NCI-H128 (cell line): Measurements from ENCODE around the gene FBXL19.

Experiments
- DNase-seq: peaks from one replicate; lab custom pipeline; 2025; ENCODE audit not compliant: unreplicated experiment; lab: John Stamatoyannopoulos, UW

FBXL19 gene

DNA sequence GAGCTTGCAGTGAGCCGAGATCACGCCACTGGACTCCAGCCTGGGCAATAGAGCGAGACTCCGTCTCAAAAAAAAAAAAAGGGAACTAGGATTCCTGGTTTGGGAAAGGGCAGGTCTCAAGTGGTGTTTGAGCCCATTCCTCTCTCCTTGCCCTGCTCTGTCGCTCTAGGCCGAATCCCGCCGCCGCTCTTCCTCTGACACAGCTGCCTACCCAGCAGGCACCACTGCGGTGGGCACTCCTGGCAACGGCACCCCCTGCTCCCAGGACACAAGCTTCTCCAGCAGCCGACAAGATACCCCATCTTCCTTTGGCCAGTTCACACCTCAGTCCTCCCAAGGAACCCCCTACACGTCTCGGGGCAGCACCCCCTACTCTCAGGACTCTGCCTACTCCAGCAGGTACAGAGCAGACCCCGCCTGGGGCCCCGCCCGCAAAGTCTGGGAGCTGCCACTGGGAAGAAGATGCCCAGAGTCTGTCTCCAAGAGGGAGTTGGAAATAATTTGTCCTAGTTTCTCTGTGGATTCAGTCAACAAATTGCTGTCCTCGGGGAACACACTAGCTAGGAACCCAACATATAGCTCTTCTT lies 40.6 kb downstream of the FBXL19 start:
- no peak for DNase-seq

DNA sequence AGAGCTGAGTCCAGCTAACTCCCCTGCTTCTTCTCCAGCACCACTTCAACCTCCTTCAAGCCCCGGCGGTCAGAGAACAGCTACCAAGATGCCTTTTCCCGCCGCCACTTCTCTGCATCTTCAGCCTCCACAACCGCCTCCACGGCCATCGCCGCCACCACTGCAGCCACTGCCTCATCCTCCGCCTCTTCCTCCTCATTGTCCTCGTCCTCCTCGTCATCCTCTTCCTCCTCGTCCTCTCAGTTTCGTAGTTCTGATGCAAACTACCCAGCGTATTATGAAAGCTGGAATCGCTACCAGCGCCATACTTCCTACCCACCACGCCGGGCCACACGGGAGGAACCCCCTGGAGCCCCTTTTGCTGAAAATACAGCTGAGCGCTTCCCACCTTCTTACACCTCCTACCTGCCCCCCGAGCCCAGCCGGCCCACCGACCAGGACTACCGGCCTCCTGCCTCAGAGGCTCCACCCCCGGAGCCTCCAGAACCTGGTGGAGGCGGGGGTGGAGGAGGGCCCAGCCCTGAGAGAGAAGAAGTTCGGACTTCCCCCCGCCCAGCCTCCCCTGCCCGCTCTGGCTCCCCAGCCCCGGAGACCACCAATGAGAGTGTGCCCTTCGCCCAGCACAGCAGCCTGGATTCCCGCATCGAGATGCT lies 41.3 kb downstream of the FBXL19 start:
- no peak for DNase-seq

DNA sequence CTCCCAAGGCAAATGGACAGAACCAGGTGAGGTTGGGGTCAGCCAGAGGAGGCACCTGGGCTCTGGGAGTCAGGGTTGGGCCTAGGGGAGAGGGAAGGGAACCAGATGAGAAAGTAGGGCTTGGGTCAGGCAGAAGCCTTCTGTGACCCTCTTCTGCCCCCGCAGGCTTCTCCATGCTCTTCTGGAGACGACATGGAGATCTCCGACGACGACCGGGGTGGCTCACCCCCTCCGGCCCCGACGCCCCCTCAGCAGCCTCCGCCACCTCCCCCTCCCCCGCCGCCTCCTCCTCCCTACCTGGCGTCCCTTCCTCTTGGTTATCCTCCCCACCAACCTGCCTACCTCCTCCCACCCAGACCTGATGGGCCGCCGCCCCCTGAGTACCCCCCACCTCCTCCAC lies 42.1 kb downstream of the FBXL19 start:
- no peak for DNase-seq

DNA sequence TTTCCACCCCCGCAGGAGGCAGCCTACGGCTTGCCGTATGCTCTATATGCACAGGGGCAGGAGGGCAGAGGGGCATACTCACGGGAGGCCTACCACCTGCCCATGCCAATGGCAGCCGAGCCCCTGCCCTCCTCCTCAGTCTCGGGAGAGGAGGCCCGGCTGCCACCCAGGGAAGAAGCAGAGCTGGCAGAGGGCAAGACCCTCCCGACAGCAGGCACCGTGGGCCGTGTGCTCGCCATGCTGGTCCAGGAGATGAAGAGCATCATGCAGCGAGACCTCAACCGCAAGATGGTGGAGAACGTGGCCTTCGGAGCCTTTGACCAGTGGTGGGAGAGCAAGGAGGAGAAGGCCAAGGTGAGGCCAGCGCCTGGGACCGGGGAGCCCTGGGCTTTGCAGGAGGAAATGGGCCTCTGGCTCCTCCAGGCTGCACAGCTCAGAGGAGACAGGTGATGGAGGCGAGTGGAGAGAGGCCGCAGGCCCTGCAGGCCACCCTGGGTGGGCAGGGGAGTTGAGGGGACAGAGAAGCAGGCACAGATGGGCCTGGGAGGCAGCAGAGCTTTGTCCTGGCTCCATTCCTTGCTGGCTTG lies 42.8 kb downstream of the FBXL19 start:
- no peak for DNase-seq

DNA sequence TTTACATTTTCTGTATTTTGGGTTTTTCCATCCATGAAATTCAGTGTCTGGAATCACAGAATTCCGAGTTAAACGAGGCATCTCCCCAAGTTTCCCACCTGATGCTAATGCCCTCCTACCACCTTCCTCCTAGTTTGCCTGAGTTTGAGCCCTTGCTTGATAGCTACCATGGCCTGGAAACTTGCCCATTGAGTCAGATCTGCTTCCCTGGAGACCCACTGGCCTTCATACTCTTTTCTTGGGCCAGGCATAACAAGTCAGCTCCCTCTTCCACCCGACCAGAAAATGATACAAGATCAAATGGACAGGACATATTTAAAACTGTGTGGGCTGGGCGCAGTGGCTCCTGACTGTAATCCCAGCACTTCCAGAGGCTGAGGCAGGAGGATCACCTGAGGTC lies 44.4 kb downstream of the FBXL19 start:
- DNase-seq = no peak

DNA sequence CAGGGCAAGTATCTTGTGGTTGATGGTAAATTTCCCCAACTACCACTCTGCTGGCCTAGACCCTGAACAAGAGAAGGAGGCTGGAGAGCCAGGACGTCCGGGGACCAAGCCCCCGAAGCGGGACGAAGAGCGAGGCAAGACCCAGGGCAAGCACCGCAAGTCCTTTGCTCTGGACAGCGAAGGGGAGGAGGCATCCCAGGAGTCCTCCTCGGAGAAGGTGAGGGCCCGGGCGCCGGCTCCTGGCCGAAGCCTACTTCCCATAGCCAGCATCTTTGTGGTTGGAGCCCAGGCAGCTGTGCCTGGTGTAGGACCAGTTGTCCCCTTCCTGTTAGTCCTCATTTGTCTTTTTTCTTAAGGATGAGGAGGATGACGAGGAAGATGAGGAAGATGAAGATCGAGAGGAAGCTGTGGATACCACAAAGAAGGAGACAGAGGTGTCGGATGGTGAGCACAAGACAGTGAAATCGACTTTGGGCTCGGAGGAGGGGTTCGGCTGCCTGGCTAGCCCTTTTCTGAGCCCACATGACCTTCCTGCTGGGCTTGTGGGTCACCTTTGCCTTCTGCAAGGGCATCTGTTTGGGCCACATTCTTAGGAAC lies 46.0 kb downstream of the FBXL19 start:
- no peak for DNase-seq

DNA sequence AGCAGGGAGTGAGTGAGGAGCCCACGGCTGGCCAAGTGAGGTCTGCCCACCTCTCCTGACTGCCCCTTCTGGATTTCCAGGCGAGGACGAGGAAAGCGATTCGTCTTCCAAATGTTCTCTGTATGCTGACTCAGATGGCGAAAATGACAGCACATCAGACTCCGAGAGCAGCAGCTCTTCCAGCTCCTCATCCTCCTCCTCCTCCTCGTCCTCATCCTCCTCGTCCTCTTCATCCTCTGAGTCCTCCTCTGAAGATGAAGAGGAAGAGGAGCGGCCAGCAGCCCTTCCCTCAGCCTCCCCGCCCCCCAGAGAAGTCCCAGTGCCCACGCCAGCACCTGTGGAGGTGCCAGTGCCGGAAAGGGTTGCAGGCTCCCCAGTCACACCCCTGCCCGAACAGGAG lies 47.9 kb downstream of the FBXL19 start:
- no peak for DNase-seq

DNA sequence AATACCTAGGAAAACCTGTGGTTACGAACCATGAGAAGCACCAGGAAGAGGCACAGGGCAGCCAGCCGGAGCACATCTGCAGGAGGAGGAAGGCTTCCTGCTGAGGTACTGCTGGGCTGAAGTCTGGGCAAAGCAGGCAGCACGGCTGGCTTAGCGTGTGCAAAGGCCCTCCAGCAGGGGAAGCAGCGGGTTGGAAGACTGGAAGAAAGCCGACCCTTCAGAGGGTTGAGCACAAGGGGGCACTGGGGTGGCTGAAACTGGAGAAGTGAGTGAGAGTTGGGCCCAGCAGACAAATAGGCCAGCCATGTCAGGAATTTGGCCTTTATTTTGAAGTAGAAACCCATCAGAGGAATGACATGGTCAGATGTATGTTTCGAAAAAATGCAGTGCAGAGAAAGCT lies 49.5 kb downstream of the FBXL19 start:
- DNase-seq = no peak

DNA sequence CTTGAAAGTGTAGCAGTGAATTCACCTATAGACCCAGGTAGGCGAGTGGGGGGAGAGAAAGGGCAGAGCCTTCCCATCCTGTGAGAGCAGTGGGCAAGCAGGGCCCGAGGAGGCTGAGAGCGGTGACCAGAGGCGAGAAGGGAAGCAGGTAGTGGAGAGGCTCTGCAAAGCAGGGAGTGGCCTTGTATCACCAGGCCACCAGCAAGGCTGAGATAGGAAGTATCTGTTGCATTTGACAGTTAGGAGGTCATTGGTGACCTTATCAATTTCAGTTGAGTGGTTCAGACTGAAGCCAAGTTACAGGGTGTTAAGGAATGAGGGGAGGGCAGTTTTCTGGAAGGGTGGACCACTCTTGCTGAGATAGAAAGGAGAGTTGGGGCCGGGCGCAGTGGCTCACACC lies 51.0 kb downstream of the FBXL19 start:
- no peak for DNase-seq

DNA sequence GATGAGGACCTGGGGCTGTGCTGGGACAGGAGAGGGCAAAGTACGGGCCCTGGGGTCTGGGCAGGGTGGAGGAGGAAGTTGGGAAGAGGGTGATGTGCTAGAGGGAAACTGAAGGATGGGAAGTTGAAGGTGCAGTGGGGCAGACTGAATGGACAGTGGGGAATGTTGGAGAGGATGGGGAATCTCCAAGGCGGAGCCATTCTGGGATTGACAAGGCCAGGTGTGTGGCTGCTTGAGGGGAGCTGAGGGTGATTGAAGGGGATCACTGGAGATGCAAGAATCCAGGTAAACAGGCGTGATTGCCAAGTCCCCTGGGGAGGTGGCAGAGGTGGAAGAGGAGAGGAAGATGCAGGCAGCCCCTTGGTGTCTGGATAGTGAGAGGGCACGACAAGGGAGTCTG lies 53.1 kb downstream of the FBXL19 start:
- no peak for DNase-seq

DNA sequence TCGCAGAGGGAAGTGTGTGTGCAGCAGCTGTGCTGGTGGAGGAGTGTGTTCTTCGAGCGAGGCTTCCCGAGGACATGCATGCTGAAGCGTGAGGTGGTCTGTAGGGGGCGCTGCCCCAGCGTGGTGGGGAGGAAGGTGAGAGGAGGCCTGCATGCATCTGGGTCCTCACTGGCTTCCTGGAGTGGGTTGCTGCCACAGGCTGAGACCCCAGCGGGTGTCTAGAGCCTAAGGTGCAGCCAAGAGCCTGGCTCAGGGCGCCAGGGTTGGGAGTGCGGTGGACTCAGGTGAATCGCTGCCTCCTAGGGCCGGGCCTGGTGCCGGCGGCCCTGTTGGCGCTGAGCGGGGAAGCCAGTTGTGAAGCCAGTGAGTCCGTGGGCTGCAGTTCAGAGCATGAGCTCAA lies 54.1 kb downstream of the FBXL19 start:
- DNase-seq = no peak

DNA sequence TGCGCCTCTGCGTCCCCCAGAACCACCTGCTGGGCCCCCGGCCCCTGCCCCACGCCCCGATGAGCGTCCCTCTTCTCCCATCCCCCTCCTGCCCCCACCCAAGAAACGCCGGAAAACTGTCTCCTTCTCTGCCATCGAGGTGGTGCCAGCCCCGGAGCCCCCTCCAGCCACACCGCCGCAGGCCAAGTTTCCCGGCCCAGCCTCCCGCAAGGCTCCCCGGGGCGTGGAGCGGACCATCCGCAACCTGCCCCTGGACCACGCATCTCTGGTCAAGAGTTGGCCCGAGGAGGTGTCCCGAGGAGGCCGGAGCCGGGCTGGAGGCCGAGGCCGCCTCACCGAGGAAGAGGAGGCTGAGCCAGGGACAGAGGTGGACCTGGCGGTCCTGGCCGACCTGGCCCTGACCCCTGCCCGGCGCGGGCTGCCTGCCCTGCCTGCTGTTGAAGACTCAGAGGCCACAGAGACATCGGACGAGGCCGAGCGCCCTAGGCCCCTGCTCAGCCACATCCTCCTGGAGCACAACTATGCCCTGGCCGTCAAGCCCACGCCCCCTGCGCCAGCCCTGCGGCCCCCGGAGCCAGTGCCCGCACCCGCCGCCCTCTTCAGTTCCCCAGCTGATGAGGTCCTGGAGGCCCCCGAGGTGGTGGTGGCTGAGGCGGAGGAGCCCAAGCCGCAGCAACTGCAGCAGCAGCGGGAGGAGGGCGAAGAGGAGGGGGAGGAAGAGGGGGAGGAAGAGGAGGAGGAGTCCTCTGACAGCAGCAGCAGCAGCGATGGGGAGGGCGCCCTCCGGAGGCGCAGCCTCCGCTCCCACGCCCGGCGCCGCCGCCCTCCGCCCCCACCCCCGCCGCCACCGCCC lies 56.0 kb downstream of the FBXL19 start:
- no peak for DNase-seq

DNA sequence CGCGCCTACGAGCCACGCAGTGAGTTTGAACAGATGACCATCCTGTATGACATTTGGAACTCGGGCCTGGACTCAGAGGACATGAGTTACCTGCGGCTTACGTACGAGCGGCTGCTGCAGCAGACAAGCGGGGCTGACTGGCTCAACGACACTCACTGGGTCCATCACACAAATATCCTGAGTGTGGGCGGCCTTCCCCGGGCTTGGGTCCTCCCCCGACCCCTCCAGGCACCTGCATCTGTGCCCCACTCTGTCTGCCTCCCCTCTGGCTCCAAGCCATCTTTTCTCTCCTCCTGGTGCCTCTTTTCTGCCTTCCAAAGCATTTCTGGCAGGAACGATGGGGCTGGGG lies 56.6 kb downstream of the FBXL19 start:
- DNase-seq = no peak

DNA sequence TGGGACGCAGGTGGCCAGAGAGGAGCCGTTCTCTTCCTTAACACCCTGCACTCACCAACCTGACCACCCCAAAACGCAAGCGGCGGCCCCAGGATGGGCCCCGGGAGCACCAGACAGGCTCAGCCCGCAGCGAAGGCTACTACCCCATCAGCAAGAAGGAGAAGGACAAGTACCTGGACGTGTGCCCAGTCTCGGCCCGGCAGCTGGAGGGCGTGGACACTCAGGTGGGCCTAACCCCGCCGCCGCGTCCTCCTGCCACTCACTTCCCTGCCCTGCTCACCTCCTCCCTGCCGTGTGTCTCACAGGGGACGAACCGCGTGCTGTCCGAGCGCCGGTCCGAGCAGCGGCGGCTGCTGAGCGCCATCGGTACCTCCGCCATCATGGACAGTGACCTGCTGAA lies 57.1 kb downstream of the FBXL19 start:
- DNase-seq = no peak

DNA sequence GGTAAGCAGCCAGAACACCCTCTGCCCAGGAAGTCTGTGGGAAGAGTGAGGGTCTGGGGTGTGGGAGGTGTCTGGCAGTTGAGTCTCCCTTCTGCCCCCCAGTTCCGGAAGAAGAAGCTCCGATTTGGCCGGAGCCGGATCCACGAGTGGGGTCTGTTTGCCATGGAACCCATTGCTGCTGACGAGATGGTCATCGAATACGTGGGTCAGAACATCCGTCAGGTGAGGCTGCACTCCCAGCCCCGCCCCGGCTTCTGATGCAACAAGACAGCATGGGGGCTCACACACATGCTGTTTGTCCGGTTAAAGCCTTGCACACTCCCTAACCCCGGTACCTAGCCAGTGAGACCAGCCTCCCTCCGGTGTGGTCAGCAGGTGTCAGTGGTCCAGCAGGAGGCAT lies 57.6 kb downstream of the FBXL19 start:
- DNase-seq = no peak

DNA sequence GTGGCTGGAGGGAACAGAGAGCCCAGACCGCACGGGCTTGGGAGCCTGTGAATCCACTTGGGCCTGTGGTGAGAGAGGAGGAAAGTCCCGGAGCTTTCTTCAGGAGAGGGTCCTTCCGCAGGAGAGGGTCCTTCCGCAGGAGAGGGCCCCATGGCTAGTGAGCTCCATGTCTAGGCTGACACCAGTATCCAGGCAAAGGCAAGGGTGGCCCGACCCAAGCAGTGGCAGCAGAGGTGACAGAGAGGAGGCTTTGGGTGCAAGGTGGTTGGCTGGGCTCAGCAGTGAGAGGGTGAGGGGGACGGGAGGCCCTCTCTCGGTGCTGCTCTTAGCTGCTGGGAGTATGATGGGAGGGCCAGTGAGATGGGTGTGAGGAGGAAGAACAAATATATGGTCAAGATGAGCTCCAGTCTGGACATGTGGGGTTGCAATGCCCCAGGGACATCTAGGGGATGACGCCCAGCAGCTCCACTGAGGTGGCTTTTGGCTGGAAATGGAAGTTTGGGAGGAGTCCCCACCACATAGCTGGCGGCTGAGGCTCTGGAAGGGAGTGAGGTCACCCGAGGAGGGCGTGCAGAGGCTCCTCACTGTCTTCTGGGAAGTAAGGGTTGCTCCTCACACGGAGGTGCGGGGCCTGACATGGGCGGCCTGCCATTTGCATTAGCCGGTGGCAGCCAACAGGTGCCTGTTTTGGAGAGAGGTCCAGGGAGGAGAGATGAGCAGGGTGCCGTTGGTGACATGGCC lies 59.3 kb downstream of the FBXL19 start:
- DNase-seq = no peak

DNA sequence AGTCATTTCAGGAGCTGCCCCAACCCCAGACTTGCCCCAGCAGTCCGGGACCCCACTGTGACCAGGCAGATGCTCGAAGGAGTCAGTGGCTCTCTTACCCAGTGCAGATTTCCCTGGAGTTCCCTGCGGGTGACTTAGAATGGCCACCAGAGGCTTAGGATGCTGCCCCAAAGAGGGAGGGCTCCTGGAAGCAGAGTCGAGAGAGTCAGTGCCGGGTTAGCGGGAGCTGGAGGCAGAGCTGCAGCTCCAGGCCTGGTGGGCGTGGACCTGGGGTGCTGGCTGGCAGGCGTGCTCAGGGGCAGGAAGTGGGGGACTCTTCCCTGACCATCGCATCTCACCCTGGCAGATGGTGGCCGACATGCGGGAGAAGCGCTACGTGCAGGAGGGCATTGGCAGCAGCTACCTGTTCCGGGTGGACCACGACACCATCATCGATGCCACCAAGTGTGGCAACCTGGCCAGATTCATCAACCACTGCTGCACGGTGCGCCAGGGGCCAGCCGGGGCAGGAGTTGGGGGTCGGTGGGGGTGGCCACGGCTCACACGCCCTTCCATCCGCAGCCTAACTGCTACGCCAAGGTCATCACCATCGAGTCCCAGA lies 60.0 kb downstream of the FBXL19 start:
- no peak for DNase-seq

DNA sequence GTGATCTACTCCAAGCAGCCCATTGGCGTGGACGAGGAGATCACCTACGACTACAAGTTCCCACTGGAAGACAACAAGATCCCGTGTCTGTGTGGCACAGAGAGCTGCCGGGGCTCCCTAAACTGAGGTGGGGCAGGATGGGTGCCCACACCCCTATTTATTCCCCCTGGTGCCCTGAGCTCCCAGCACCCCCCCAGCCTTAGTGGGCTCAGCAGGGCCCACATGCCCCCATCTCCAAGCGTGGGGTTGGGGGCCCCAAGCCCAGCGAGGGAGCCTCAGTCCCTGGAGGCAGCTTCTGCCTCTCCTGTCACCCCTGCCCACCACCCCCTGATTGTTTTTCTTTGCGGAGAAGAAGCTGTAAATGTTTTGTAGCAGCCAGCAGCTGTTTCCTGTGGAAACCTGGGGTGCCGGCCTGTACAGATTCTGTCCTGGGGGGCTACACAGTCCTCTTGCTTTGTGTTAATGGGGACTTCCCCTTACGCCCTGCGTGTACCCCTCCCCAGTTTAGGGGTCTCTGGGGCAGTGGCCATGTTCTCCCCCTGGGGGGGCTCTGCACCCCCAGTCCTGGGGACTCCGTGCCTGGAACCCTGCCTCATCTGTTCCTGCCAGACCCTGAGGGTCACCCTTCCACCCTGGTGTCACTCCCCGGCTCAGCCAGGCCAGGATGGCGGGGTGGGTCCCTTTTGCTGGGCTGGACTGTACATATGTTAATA lies 60.7 kb downstream of the FBXL19 start:
- DNase-seq = no peak

DNA sequence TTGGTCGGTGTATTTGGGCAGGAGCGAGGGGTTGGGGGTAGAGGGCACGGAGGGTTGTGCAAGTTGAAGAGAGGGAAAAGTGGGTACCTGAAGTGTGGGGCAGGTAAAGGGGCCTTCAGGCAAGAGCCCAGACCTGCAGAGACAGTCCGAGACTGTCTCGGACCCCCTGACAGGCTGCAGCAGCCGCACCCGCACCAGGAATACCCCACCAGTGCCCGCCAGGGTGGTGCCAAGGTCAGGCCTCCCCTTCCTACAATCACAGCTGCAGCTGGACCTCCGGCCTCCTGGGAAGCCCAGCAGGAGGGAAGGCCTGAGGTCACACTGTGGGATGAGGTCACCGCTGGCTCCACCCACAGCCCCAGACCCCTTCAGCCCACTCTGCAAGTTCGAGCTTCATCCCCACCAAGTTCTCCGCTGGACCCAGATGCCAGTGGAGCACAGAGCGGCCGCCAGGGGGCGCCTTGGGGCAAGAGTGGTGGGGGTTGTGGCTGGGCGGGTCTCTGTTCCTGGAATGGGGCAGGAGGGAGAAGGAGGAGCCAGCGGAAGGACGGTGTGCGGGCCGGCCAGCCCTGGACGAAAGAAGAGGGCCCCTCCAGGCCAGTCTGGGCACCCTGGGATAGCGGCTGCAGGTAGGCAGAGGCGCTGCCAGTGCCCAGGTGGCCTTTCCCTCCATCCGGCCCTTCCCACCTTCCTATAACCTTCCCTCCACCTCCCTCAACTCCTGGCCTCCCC lies 61.5 kb downstream of the FBXL19 start, which contains the start of gene HSD3B7:
HSD3B7 (plus strand) TSS at position 539 of the 732 bp plus-strand sequence. CDS start 452 bp downstream, outside the sequence.
- peak; percentile 10 for DNase-seq
